Upper lobe of left lung (tissue), 4 donors: Measurements from ENCODE around the gene UBR4.
A peak's percentile ranks its signal among the peaks of the same experiment; 100 is the strongest.

ENCODE experiments used
- CTCF ChIP-seq, 6 experiments: fragments of 450-650 bp in 4 of 6; fragments of 200-600 bp in 2 of 6; sonication (generic) in 2 of 6; IDR thresholded peaks; one replicate each; pipeline ENCODE4 v1.5.1; 2016 to 2019; ENCODE audit warnings: antibody characterized with exemption in 6 of 6
- POLR2A ChIP-seq, 4 donors: fragments of 450-650 bp; IDR thresholded peaks; one replicate each; pipeline ENCODE4 v1.5.1; 2016 to 2017; ENCODE audit warnings: antibody characterized with exemption in 4 of 4, mild to moderate bottlenecking in 2 of 4
- POLR2AphosphoS5 ChIP-seq, 2 donors: sonication (generic); formaldehyde crosslinking; IDR thresholded peaks; one replicate each; pipeline ENCODE4 v1.5.1; 2017; ENCODE audit warnings: antibody characterized with exemption in 2 of 2

- TF ChIP-seq POLR2A (IDR thresholded peaks at IDR 0.05) (peak in 1 of 4 donors; percentile 9), CTCF (IDR thresholded peaks at IDR 0.05) (no peak), POLR2AphosphoS5 (IDR thresholded peaks at IDR 0.05) (peak in 1 of 2 donors; percentile 33)
These were observed 139.8 kb downstream of the UBR4 start for GRCh38 chr1:19070197-19070651.
